Kidney epithelial cell (primary cell): ENCODE measurements around the gene HECTD1. TPM values are rescaled to one million over a fixed set of nuclear protein-coding genes. Genes with fewer than 3 reads are reported as not detected.
A peak's percentile ranks its signal among the peaks of the same experiment; 100 is the strongest.
"Not testable (repeated sequence)": the region's sequence is repeated elsewhere in the genome, so short reads cannot be mapped to it uniquely, and the experiment has no call there.

Source experiments
- DNase-seq: peaks from one replicate; pipeline ENCODE4 v3.0.0-alpha.2; 2010; ENCODE audit warnings: low read depth
- H3K27me3 ChIP-seq: 2 replicates; pipeline ENCODE4 v1.6.0; 2011; ENCODE audit warnings: low read length; ENCODE audit not compliant: control insufficient read depth, insufficient read depth
- H3K36me3 ChIP-seq: 2 replicates; pipeline ENCODE4 v1.5.1; 2011; ENCODE audit warnings: low read length; ENCODE audit not compliant: control insufficient read depth, insufficient read depth
- H3K4me3 ChIP-seq: 2 replicates; pipeline ENCODE4 v1.5.1; 2011; ENCODE audit warnings: low read depth, mild to moderate bottlenecking, control low read depth, low read length
- total RNA-seq: library from RNA; depleted of rRNA; stranded (reverse); fragments of >200 nt; gene quantifications from 2 replicates; pipeline ENCODE4 v1.2.3, GENCODE V29; 2015
- TF ChIP-seq, protein P1 (sequence below): IDR thresholded peaks from 2 replicates; pipeline ENCODE4 v1.5.1; 2011; ENCODE audit warnings: mild to moderate bottlenecking, moderate library complexity, low read length, control low read depth, inconsistent platforms; ENCODE audit not compliant: insufficient read depth, poor library complexity, severe bottlenecking

Gene HECTD1
- total RNA-seq, 1 donor from 2014 or later: 118 TPM

DNA sequence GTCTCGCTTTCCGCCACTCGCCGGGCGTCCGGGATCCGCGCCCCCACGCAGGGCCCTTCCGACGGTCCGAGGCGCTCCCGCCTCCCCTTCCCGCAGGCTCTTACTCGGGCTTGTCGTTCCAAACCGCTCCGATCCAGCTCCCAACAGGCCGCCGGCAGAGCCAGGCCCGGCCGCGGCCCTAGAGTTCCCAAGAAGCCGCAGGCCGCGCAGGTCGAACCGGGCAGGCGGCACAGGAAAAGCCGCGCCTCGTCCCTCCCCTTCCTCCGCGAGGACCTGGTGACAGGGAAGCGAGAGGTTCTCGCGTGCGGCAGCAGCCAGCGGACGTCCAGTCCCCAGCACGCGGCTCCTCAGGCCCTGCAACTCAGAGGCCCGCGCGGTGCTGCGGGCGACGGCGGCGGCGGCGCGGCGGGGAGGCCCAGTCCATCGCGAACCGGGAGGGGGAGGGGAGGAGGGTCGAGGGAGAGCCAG, 272 bp downstream of the HECTD1 start:
- H3K36me3 ChIP-seq: no peaks in the 10 kb centered on the region
- DNase-seq: no peak
- H3K4me3 ChIP-seq: peak overlapping the region; percentile 73
- H3K27me3 ChIP-seq: no peaks in the 10 kb centered on the region
- TF ChIP-seq, protein P1, sequence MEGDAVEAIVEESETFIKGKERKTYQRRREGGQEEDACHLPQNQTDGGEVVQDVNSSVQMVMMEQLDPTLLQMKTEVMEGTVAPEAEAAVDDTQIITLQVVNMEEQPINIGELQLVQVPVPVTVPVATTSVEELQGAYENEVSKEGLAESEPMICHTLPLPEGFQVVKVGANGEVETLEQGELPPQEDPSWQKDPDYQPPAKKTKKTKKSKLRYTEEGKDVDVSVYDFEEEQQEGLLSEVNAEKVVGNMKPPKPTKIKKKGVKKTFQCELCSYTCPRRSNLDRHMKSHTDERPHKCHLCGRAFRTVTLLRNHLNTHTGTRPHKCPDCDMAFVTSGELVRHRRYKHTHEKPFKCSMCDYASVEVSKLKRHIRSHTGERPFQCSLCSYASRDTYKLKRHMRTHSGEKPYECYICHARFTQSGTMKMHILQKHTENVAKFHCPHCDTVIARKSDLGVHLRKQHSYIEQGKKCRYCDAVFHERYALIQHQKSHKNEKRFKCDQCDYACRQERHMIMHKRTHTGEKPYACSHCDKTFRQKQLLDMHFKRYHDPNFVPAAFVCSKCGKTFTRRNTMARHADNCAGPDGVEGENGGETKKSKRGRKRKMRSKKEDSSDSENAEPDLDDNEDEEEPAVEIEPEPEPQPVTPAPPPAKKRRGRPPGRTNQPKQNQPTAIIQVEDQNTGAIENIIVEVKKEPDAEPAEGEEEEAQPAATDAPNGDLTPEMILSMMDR: no peak

DNA sequence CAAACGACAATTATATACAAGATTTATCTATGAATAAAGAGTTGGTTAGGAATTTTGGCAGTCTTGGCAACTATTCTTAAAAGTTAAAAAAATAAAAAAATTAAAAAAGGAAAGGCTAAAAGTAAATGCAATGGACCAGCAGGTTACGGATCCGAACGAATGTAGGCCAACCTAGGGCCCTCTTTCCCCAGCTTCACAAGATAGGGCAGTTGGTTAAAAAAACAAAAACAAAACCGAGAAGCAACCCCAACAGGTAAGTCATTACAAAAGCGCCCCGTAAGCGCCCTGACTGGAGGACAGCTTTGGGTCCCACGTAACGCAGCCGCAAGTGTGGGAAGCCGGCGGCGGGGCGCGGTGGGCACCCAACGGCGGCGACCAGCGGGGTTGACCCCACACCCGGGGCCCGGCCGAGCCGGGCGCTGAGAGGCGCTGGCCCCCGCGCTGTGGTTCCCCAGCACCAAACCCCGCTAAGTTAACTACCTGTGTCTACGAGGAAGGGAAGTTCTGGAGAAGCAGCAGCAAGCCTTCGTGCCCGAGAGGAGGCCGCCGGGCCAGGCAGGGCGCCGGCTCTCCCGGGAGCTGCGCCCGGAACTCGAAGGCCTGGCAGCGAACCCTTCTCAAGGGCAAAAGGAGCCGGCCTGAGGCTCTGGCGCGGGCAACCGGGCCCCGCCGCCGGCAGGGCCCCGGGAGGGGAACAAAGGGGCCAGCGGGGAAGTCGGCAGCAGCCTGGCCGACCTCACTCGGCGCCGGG, 882 bp downstream of the HECTD1 start:
- TF ChIP-seq, protein P1: no peak

DNA sequence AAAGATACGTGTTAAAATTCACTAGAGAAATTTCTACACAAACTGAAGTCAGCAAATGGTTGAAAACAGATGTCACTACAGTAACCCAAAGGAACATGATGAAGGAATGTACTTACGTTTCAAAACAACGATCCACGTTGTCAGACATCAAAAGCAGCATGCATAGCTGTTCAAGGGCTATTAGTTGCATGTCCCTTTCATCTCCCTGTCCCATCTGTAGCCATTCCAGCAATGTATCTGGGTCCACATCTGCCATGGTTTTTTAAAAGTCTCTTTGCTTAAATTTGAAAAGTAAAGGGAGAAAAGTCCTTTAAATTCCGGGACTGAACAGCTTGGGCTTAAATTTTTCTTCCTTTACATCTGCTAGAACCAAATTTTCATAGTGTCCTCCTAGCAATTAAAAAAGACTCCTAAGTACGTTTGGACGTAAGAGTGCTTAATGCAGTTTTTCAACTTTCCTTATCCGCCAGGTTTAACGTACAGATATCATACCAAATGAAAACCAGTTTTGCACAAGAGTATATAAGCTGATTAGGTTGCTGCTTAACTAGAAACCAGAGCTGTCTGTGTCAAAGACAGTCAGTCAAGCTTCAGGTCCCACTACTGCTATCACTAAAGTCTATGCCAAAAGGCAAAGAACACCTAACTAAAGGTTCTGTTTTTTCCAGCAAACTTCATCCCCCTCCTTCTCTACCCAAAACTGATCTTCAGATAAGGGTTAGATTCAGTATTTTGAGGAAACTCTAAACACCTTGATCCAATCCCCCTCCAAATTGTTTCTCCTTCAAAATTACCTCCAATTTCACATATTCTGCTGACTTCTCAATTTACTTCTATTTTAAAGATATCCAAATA, 1.7 kb downstream of the HECTD1 start:
- TF ChIP-seq, protein P1: no peak
- H3K36me3 ChIP-seq: no peaks in the 10 kb centered on the region
- DNase-seq: peak; percentile 7

More for the DNA sequence above, 882 bp downstream of the HECTD1 start:
- H3K27me3 ChIP-seq: no peaks in the 10 kb centered on the region
- peak overlapping the region; percentile 73 for H3K4me3 ChIP-seq
- DNase-seq: no peak
- no peaks in the 10 kb centered on the region for H3K36me3 ChIP-seq

DNA sequence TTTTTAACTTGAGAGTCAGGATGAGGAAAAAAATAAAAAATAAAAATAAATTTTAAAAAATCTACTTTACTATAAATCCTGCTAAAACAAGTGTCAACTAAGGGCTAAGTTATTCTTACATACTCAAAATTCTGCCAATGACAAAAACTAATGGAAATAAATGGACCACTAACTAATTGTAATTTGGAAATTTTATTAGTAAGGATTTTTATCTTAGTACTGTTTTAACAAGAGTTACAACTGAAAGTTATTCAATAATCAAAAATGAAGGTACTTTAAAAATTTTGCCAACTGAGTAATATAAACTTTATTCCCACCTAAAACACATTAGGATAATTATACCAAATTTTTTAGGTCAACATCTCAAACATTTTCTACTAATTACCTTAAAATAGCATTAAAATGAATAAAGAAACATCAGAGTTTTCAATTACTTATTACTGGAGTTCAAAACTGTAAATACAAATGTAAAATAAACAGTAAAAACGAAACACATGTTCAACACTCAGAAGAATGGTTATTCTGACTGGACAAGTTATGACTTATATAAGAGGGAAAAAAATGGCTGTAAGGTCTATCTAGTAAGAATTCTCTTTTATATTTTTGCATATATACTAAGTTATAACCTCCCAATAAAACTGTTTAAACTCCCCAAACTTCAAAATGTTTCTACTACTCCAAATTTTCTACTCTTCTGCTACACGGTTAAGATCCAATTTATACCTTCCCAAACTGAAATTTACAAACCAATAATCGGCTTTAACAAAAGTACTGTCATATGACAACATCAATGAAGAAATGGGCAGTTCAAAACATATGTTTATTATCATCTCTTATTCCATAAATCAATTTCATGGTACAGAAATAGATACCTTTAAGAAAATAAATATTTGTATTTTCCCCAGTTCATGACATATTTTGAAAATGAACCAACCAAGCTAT, 2.7 kb downstream of the HECTD1 start:
- TF ChIP-seq, protein P1: no peak
- H3K36me3 ChIP-seq: no peaks in the 10 kb centered on the region
- DNase-seq: no peak
- no peak overlapping the region for H3K4me3 ChIP-seq
- H3K27me3 ChIP-seq: no peaks in the 10 kb centered on the region

More for the DNA sequence above, 1.7 kb downstream of the HECTD1 start:
- Histone ChIP-seq H3K4me3 (peak overlapping the region; percentile 73), H3K27me3 (no peaks in the 10 kb centered on the region)

DNA sequence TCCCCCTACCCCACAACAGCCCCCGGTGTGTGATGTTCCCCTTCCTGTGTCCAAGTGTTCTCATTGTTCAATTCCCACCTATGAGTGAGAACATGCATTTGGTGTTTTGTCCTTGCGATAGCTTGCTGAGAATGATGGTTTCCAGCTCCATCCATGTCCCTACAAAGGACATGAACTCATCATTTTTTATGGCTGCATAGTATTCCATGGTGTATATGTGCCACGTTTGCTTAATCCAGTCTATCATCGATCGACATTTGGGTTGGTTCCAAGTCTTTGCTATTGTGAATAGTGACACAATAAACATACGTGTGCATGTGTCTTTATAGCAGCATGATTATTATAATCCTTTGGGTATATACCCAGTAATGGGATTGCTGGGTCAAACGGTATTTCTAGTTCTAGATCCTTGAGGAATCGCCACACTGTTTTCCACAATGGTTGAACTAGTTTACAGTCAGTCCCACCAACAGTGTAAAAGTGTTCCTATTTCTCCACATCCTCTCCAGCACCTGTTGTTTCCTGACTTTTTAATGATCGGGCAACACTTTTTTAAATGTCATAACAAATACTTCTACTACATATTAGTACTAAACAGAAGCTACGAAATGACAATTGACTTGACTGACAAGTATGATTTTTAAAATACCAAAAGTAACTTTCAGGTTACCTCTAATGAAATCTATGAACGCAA, 3.5 kb downstream of the HECTD1 start:
- DNase-seq, H3K36me3 ChIP-seq, H3K27me3 ChIP-seq: not testable (repeated sequence)

More for the DNA sequence above, 3.5 kb downstream of the HECTD1 start:
- H3K4me3 ChIP-seq: not testable (repeated sequence)
